HepG2 (cell line): ENCODE measurements around the gene GLYATL1B. TPM values are rescaled to one million over a fixed set of nuclear protein-coding genes. Genes with fewer than 3 reads are reported as not detected.
A peak's percentile ranks its signal among the peaks of the same experiment; 100 is the strongest.

Source experiments
- ATAC-seq: fragments of 200-7000 bp; cut with Tn5 transposase; 3 replicates; pipeline ENCODE4 v1.9.1; 2020; ENCODE audit warnings: mild to moderate bottlenecking, moderate library complexity
- BruUV-seq: library from RNA; stranded (reverse); fragments of 400-500 nt; replicated peaks from 2 replicates; lab custom pipeline; 2021; lab: Mats Ljungman, UMichigan
- CTCF ChIA-PET: fragments of 300-600 bp; formaldehyde crosslinking; extraction: SDS; loops from one replicate; lab custom pipeline; 2021; ENCODE audit warnings: low total read pairs, inconsistent platforms, low intra/inter-chr PET ratio; lab: Yijun Ruan, JAX
- POLR2A ChIA-PET: fragments of 350-600 bp; sonication (Branson Sonifier 250); formaldehyde crosslinking; loops from one replicate; lab custom pipeline; 2020; ENCODE audit warnings: antibody characterized with exemption, inconsistent platforms; lab: Yijun Ruan, JAX
- DNase-seq: peaks from one replicate; pipeline ENCODE4 v3.0.0-alpha.2; 2015; ENCODE audit warnings: low spot score
- FAIRE-seq: peaks from 3 replicates; lab custom pipeline; 2011; peaks lifted over from hg19 to GRCh38; lab: Jason Lieb, UNC
- H2AFZ ChIP-seq: one replicate; pipeline ENCODE4 v1.6.1; 2011; ENCODE audit warnings: low read length, inconsistent platforms
- H3K27ac ChIP-seq: fragments of 300-600 bp; 3 replicates; pipeline ENCODE4 v1.8.0; 2011; ENCODE audit warnings: mixed run types, mild to moderate bottlenecking, mixed read lengths, low read length, inconsistent platforms; ENCODE audit not compliant: insufficient read depth; ENCODE audit errors: extremely low read length
- H3K27me3 ChIP-seq, 2 experiments: fragments of 200-600 bp in 1 of 2; 2 replicates in 1 of 2; 3 replicates in 1 of 2; pipeline versions ENCODE4 v1.6.0 to v1.8.0; 2011; ENCODE audit warnings: low read length in 2 of 2, mild to moderate bottlenecking in 2 of 2, moderate library complexity in 2 of 2, inconsistent platforms in 1 of 2; ENCODE audit not compliant: insufficient read depth in 2 of 2, control insufficient read depth in 1 of 2
- H3K36me3 ChIP-seq, 2 experiments: fragments of 200-600 bp in 1 of 2; replicated peaks in 1 of 2; 2 replicates in 1 of 2; 3 replicates in 1 of 2; pipeline versions ENCODE4 v1.5.1 to v1.8.0; 2011; ENCODE audit warnings: low read length in 2 of 2, inconsistent platforms in 1 of 2; ENCODE audit not compliant: insufficient read depth in 2 of 2, control insufficient read depth in 1 of 2
- H3K4me1 ChIP-seq: 2 replicates; pipeline ENCODE4 v1.5.1; 2012; ENCODE audit warnings: low read length, inconsistent platforms; ENCODE audit not compliant: insufficient read depth
- H3K4me2 ChIP-seq: 2 replicates; pipeline ENCODE4 v1.6.0; 2011; ENCODE audit warnings: low read depth, low read length, inconsistent platforms
- H3K4me3 ChIP-seq, 3 experiments: fragments of 200-600 bp in 1 of 3; sonication (generic), shearing (Covaris generic) in 1 of 3; replicated peaks in 1 of 3; 2 replicates each; pipeline ENCODE4 v1.5.1; 2011 to 2016; ENCODE audit warnings: low read length in 3 of 3, inconsistent platforms in 2 of 3, low read depth in 2 of 3, mild to moderate bottlenecking in 2 of 3, control low read depth in 1 of 3, mixed read lengths in 1 of 3; ENCODE audit not compliant: insufficient read depth in 1 of 3
- H3K79me2 ChIP-seq: one replicate; pipeline ENCODE4 v1.6.1; 2011; ENCODE audit warnings: low read length, inconsistent platforms; ENCODE audit not compliant: insufficient read depth
- H3K9ac ChIP-seq: 2 replicates; pipeline ENCODE4 v1.6.0; 2011; ENCODE audit warnings: mild to moderate bottlenecking, low read depth, low read length, inconsistent platforms; ENCODE audit not compliant: insufficient read depth
- H3K9me3 ChIP-seq: 2 replicates; pipeline ENCODE4 v1.5.1; 2012; ENCODE audit warnings: mild to moderate bottlenecking, low read length
- H4K20me1 ChIP-seq: 2 replicates; pipeline ENCODE4 v1.6.0; 2011; ENCODE audit warnings: inconsistent platforms, mild to moderate bottlenecking, low read length, moderate library complexity; ENCODE audit not compliant: insufficient read depth
- GABPA ChIP-seq, 2 experiments: IDR thresholded peaks; 2 replicates each; pipeline ENCODE4 v1.6.1; 2011 to 2016; ENCODE audit warnings: low read depth in 2 of 2, low read length in 1 of 2, missing biosample characterization in 1 of 2, missing genetic modification characterization in 1 of 2
- HES4 ChIP-seq: sonication (generic); formaldehyde crosslinking; IDR thresholded peaks from 2 replicates; pipeline ENCODE4 v1.9.0; 2021; ENCODE audit warnings: mild to moderate bottlenecking, missing genetic modification reagents, borderline replicate concordance
- IRX3 ChIP-seq: sonication (generic); formaldehyde crosslinking; IDR thresholded peaks from 2 replicates; pipeline ENCODE4 v1.8.1; 2023; ENCODE audit warnings: mild to moderate bottlenecking, low read depth, missing genetic modification reagents, borderline replicate concordance
- KMT2A ChIP-seq: sonication (generic); formaldehyde crosslinking; IDR thresholded peaks from 2 replicates; pipeline ENCODE4 v1.4.0; 2020; ENCODE audit warnings: missing genetic modification reagents
- NCOA2 ChIP-seq: sonication (generic); formaldehyde crosslinking; IDR thresholded peaks from 2 replicates; pipeline ENCODE4 v1.8.0; 2022; ENCODE audit warnings: inconsistent platforms
- NKX3-1 ChIP-seq: sonication (generic); formaldehyde crosslinking; IDR thresholded peaks from 2 replicates; pipeline ENCODE4 v1.5.0; 2020; ENCODE audit warnings: missing genetic modification reagents
- NPAS2 ChIP-seq: sonication (generic); formaldehyde crosslinking; IDR thresholded peaks from 2 replicates; pipeline ENCODE4 v1.8.0; 2022; ENCODE audit warnings: mild to moderate bottlenecking, missing genetic modification reagents, borderline replicate concordance
- POLR2AphosphoS5 ChIP-seq: IDR thresholded peaks from 2 replicates; pipeline ENCODE4 v1.6.1; 2012; ENCODE audit warnings: low read depth, low read length
- SMAD1 ChIP-seq: sonication (generic); formaldehyde crosslinking; IDR thresholded peaks from 2 replicates; pipeline ENCODE4 v1.4.0; 2020; ENCODE audit warnings: missing genetic modification reagents, low read depth, mild to moderate bottlenecking, borderline replicate concordance
- SNAPC4 ChIP-seq: sonication (generic); formaldehyde crosslinking; IDR thresholded peaks from 2 replicates; pipeline ENCODE4 v1.4.0; 2020; ENCODE audit warnings: mild to moderate bottlenecking, missing genetic modification reagents
- SNAPC5 ChIP-seq: sonication (generic); formaldehyde crosslinking; IDR thresholded peaks from 2 replicates; pipeline ENCODE4 v1.8.1; 2023; ENCODE audit warnings: mild to moderate bottlenecking, missing genetic modification reagents, borderline replicate concordance
- TMF1 ChIP-seq: sonication (generic); formaldehyde crosslinking; IDR thresholded peaks from 2 replicates; pipeline ENCODE4 v1.8.1; 2022; ENCODE audit warnings: low read depth, missing genetic modification reagents
- ZNF484 ChIP-seq: sonication (generic); formaldehyde crosslinking; IDR thresholded peaks from 2 replicates; pipeline ENCODE4 v1.5.1; 2020; ENCODE audit warnings: mild to moderate bottlenecking, low read depth, missing genetic modification reagents, borderline replicate concordance
- ZNF563 ChIP-seq: sonication (generic); formaldehyde crosslinking; IDR thresholded peaks from 2 replicates; pipeline ENCODE4 v1.8.0; 2022; ENCODE audit warnings: mild to moderate bottlenecking, moderate library complexity, missing genetic modification reagents
- ZNF788 ChIP-seq: sonication (generic); formaldehyde crosslinking; IDR thresholded peaks from 2 replicates; pipeline ENCODE4 v1.5.0; 2020; ENCODE audit warnings: mild to moderate bottlenecking, missing genetic modification reagents, borderline replicate concordance
- WGBS: methylation state at CpG from one replicate; pipeline ENCODE4 v1.1.6; 2017; ENCODE audit warnings: low lambda C conversion rate; 5-methylcytosine and 5-hydroxymethylcytosine counted together
- in situ Hi-C: cut with HindIII; loops from 2 replicates; pipeline ENCODE4 v1.10.0; 2017; ENCODE audit warnings: low pct_unique_long_range_greater_than_20kb; ENCODE audit not compliant: extremely low pct_ligation_motif_present
- intact Hi-C: fragments of 100-400 bp; cut with micrococcal nuclease; formaldehyde crosslinking; loops from one replicate; pipeline ENCODE4 v1.10.0; 2022; ENCODE audit not compliant: unreplicated experiment
- polyA plus RNA-seq, 8 experiments: library from polyadenylated mRNA; depleted of rRNA in 3 of 8; stranded (reverse) in 7 of 8; unstranded in 1 of 8; fragments of >200 nt; fragmentation: Illumina TruSeq in 4 of 8; extraction: Trizol in 4 of 8; gene quantifications; 2 replicates each; pipeline versions ENCODE4 v1.2.1 to v1.2.3, GENCODE V29; 2011 to 2016; ENCODE audit warnings: low read depth in 4 of 8, missing spikeins in 1 of 8, mixed read lengths in 1 of 8; ENCODE audit not compliant: insufficient read depth in 1 of 8
- total RNA-seq, 5 experiments: library from RNA; depleted of rRNA; stranded (reverse); fragments of >200 nt; fragmentation: Illumina TruSeq; extraction: Trizol; gene quantifications; 2 replicates each; pipeline ENCODE4 v1.2.3, GENCODE V29; 2016; ENCODE audit warnings: low read depth in 1 of 5

The GLYATL1B gene
- total and polyA plus RNA-seq, 2 of the 13 experiments (the other 11 are each of a cell fraction or from before 2014, with no cell fraction given): not detected

DNA sequence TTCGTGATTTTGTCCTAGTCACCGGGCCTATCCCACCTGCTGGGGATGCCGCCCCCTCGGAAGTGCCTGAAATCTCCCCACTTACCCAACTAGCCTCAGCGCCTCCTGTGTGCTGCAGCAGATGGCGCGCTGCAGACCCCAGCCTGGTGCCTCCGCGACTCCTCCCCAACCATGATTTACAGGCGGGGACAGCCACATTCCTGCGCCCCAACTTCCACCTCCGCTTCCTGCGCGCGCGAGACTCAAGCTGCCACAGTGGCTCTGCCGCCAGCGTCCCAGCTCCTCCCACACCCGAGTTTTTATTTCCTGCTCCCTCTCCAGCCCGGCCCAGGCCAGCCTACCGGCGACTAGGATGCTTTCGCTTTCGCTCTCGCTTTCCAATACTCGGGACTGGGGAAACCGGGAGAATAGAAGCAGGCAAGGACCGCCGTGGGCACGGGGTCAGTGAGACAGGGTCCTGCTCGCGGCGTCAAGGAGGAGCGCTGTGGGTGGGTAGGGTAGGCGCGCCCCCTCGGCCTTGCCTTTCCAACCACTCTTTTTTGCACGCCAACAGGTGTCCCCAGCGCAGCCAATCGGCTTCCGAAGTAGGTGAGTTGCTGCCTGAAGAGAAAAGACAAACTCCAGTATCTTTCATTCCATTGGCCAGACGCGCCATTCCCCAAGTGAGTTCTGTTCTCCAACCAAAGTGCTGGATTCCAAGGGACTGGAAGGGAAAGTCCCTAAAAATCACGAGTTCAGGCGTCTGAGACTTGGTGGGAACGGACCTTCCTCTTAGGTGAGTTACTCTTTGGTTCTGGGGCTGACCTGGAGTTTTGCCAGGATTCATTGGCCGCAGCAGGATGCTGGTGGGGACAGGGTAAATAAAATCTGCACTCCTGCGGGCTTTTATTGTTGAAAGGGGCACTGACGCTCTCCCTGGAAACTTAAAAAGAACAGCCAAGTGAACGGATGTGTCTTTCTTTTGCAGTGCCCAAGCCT is 56.7 kb downstream of the GLYATL1B start, which contains the start of gene FAM111A:
FAM111A (plus strand) TSS at position 327 of the 978 bp plus-strand sequence. CDS start 6,017 bp downstream, outside the sequence.
- in situ Hi-C loops (no loop called here), intact Hi-C loops (loop anchor here (1.0 to 10.0 kb wide), 2 partner anchors 15 to 62 kb away; no protein-coding TSS in a partner anchor)
- WGBS: under 1% methylated on average over 46 of the region's 50 CpGs
- ChIA-PET POLR2A (interaction anchor here (0.6 to 1.0 kb wide), 5 partner anchors 15 to 37 kb away, joined by 3 to 10 read pairs (median 4); partner anchors contain the start of genes DTX4 and FAM111B), CTCF (interaction anchor here (2.1 kb wide), 1 partner anchor 16 kb away, joined by 15 read pairs; no protein-coding TSS in a partner anchor)
- ATAC-seq: peak; percentile 94
- peak within 1 kb of the TSS; percentile 58 for H3K9ac ChIP-seq
- peaks cover 50% of the 10 kb centered on the region for H3K4me1 ChIP-seq
- no peaks in the 10 kb centered on the region for H4K20me1 ChIP-seq
- peak within 1 kb of the TSS; percentile 79 to 82 (median 81) for H3K4me3 ChIP-seq
- no peaks in the 10 kb centered on the region for H3K79me2 ChIP-seq
- no peaks in the 10 kb centered on the region for H3K9me3 ChIP-seq
- H3K36me3 ChIP-seq: no peaks in the 10 kb centered on the region
- H3K4me2 ChIP-seq: peak within 1 kb of the TSS; percentile 79
- peak; percentile 78 for DNase-seq
- H2AFZ ChIP-seq: peak within 1 kb of the TSS; percentile 85
- no peaks in the 10 kb centered on the region for H3K27me3 ChIP-seq
- no TSS peak for BruUV-seq
- H3K27ac ChIP-seq: peak within 1 kb of the TSS; percentile 74
- peak; percentile 77 for FAIRE-seq
- TF ChIP-seq ZNF788: peak; percentile 23; the same call in 1 of the 2 replicates
- peak; percentile 73; the same call in 1 of the 2 replicates for TF ChIP-seq HES4 (CRISPR knock-in tag)
- peak; percentile 88 for TF ChIP-seq KMT2A (CRISPR knock-in tag)
- TF ChIP-seq GABPA (IDR thresholded peaks at IDR 0.05; ENCODE audit: low read depth, low read length): peak; percentile 52
- TF ChIP-seq GABPA (CRISPR knock-in tag; IDR thresholded peaks at IDR 0.05; ENCODE audit: low read depth): peak; percentile 70
- TF ChIP-seq SNAPC4 (CRISPR knock-in tag): 0 out of 2 replicates have a peak, but pooled peaks have one; percentile 70
- TF ChIP-seq SNAPC5 (CRISPR knock-in tag): 0 out of 2 replicates have a peak, but pooled peaks have one; percentile 64
- TF ChIP-seq IRX3 (CRISPR knock-in tag): peak; percentile 47; the same call in 1 of the 2 replicates
- 0 out of 2 replicates have a peak, but pooled peaks have one; percentile 63 for TF ChIP-seq TMF1 (CRISPR knock-in tag)
- TF ChIP-seq SMAD1: 0 out of 2 replicates have a peak, but pooled peaks have one; percentile 38
- 0 out of 2 replicates have a peak, but pooled peaks have one; percentile 12 for TF ChIP-seq NCOA2 (CRISPR knock-in tag)
- TF ChIP-seq POLR2AphosphoS5: no peak
- TF ChIP-seq NPAS2 (CRISPR knock-in tag): no peak
- TF ChIP-seq NKX3-1 (CRISPR knock-in tag): 0 out of 2 replicates have a peak, but pooled peaks have one; percentile 56
- TF ChIP-seq ZNF563 (CRISPR knock-in tag): peak; percentile 59
- 0 out of 2 replicates have a peak, but pooled peaks have one; percentile 49 for TF ChIP-seq ZNF484
